ENCODE results near the gene CHMP1B.

DNA sequence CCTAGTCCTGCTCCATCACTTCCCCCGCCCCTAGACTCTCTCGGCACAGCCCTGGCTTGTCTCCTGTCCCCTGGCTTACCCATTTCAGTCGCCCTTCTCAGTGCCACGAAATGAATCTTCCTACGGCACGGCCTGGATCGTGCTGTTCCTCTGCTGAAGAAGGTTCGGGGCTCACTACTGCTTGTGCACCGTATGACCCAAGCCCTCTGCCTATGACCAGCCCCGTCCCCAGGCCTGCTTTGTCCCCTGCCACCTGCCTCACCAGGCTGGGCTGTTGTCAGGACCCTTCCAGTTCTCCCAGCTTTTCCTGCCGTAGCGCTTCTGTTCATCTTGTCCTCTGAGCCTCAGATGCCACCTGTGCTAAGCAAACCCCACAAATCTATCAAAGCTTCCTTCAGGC lies 13.9 kb downstream of the CHMP1B start:
- TF ChIP-seq CTCF (IDR thresholded peaks at IDR 0.05; ENCODE audit: insufficient read depth, low read length) (no peak), POLR2AphosphoS5 (IDR thresholded peaks at IDR 0.05; ENCODE audit: low read depth) (no peak)
